GM10248 (cell line): ENCODE measurements around the gene IDI2.

Experiments used
- CTCF ChIA-PET: fragments of 300-600 bp; sonication (Branson Sonifier 250); formaldehyde crosslinking; extraction: SDS; loops from one replicate; lab custom pipeline; 2021; ENCODE audit warnings: antibody characterized with exemption; lab: Yijun Ruan, JAX
- POLR2A ChIA-PET: fragments of 350-650 bp; sonication (Branson Sonifier 250); formaldehyde crosslinking; extraction: SDS; loops from one replicate; lab custom pipeline; 2020; ENCODE audit warnings: antibody characterized with exemption; lab: Yijun Ruan, JAX
- DNase-seq: peaks from one replicate; pipeline ENCODE4 v3.0.0; 2012; ENCODE audit errors: extremely low spot score
- CTCF ChIP-seq: IDR thresholded peaks from 2 replicates; pipeline ENCODE4 v1.5.1; 2012; ENCODE audit warnings: mild to moderate bottlenecking, low read depth; ENCODE audit errors: extremely low read depth, missing control alignments, control extremely low read depth

IDI2 gene

GRCh38 chr10:983971-984655 is 41.5 kb downstream of the IDI2 start:
- ChIA-PET CTCF (interaction anchor here (1.9 kb wide), 1 partner anchor 10 kb away, joined by 7 read pairs; no protein-coding TSS in a partner anchor), POLR2A (no interaction called here)
- DNase-seq: no peak
- no peak for TF ChIP-seq CTCF

GRCh38 chr10:983401-983800 is 42.3 kb downstream of the IDI2 start:
- no peak for TF ChIP-seq CTCF
- POLR2A ChIA-PET: no interaction called here
- CTCF ChIA-PET: interaction anchor here (1.5 kb wide), 1 partner anchor 10 kb away, joined by 3 read pairs; no protein-coding TSS in a partner anchor
- no peak for DNase-seq

- CTCF ChIA-PET: interaction anchor here (1.0 kb wide), 1 partner anchor 64 kb away, joined by 3 read pairs; no protein-coding TSS in a partner anchor
- no peak for TF ChIP-seq CTCF
- POLR2A ChIA-PET: no interaction called here
Measured at GRCh38 chr10:980468-981093, 45.1 kb downstream of the IDI2 start.

GRCh38 chr10:978826-979421 is 46.7 kb downstream of the IDI2 start:
- CTCF ChIA-PET: no interaction called here
- POLR2A ChIA-PET: no interaction called here
- TF ChIP-seq CTCF: no peak
- no peak for DNase-seq

More at GRCh38 chr10:980468-981093, 45.1 kb downstream of the IDI2 start:
- DNase-seq: no peak

DNA sequence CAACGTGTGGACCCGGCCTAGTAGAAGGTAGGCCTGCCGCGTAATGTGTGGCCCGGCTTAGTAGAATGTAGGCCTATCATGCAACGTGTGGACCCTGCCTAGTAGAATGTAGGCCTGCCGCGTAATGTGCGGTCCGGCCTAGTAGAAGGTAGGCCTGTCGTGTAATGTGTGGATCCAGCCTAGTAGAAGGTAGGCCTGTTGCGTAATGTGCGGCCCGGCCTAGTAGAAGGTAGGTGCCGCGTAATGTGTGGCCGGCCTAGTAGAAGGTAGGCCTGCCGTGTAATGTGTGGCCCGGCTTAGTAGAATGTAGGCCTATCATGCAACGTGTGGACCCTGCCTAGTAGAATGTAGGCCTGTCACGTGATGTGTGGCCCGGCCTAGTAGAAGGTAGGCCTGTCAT is 49.3 kb downstream of the IDI2 start:
- DNase-seq: no peak
- TF ChIP-seq CTCF: no peak
- ChIA-PET CTCF (no interaction called here), POLR2A (no interaction called here)

DNA sequence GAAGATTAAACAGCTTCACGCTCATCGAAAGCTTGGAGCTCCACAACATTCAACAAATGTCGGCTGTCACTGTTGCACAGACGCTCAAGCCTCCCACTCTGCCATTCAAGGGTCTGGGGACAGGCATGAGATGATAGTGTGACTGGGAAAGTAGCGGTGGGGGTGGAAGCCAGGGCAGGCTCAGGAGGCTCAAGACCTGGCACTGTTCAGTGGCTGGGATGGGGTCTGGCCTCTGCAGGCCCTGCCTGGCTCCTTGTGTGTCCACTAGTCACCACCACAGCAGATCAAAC is 50.9 kb downstream of the IDI2 start:
- DNase-seq: no peak
- ChIA-PET CTCF (interaction anchor here (1.4 to 2.7 kb wide), 3 partner anchors 12 to 60 kb away, joined by 3 to 11 read pairs (median 3); partner anchors contain the start of gene GTPBP4), POLR2A (interaction anchor here (1.3 kb wide), 1 partner anchor 61 kb away, joined by 4 read pairs; no protein-coding TSS in a partner anchor)
- no peak for TF ChIP-seq CTCF
